Limb (tissue), 2 donors: ENCODE data around the gene VWCE.
"Not testable (repeated sequence)": the region's sequence is repeated elsewhere in the genome, so short reads cannot be mapped to it uniquely, and the experiment has no call there.

ENCODE experiments used
- DNase-seq, 2 donors: peaks; one replicate each; pipeline ENCODE4 v3.0.0-alpha.2; 2016; ENCODE audit errors: extremely low spot score in 2 of 2

Gene VWCE

GRCh38 chr11:61256710-61257482 lies 38.2 kb downstream of the VWCE start:
- no peak for DNase-seq

DNA sequence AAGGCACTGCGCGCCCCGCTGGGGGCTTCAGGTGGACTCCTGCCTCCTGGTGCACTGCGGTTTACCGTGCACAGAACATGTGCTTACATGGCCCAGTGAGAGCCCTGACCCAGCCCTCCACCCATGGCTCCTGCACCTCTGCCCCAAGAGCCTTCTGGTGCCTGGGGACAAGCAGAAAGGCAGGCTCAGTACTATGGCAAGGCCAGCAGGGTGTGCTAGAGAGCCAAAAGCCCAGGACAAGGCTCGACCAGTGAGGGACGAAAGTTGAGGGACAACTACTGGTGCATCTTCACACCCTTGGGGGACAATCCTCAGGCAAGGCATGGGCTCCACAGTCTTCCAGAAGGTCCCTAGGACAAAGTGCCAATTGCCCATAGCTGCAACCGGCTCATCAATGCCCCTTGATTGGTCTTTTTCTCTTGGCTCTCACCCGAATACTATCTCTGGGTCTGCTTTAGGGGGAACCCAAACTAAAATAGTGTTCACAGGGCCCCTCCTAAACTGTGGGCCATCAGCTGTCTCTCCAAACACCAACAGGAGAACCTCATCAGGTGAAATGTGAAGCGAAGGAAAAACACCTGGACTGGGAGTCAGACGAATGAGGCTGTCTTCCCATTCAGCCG lies 40.6 kb downstream of the VWCE start:
- peak; percentile 13 to 49 for DNase-seq

- not testable (repeated sequence) for DNase-seq
Measured at GRCh38 chr11:61252332-61252731, 42.8 kb downstream of the VWCE start.

DNA sequence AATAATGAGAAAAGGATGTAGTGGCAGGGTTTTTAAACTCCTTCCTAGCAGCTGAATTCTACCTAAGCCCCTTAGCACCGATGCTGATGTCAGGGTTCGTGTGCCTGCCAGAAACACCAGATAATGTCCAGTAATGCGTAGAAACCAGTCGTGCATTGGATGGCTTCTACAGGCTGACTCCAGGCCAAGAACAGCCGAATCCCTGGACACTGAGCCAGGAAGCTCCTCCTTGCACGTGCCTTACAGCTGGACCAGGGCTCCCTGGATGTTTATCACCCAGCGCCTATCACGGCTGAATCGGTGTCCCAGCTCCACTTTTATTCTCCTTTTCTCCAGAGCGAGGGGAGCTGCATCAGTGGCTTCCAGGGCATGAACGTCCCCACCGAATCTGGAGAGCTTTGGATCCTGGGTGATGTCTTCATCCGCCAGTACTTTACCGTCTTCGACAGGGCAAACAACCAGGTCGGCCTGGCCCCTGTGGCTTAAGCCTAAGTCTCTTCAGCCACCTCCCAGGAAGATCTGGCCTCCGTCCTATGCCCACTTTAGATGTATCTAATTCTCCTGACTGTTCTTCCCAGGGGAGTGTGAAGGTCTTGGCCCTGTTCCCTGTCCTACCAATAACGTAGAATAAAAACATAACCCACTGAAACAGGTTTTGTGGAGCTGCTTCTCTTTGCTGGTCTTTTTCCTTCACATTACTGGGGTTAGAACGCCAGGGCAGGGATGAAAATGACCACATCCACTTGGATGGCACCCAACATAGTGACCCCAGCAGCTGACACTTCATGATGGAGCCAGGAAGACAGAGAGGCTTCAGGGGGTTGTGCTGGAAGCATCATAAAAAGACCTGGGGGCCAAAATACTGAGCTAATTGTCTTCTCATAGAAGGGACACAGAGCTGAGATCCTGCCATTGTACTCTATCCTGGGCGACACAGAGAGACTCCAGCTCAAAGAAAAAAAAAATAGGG lies 44.0 kb downstream of the VWCE start:
- peak in 1 of 2 donors; percentile 59 for DNase-seq

GRCh38 chr11:61249201-61249600 lies 45.9 kb downstream of the VWCE start:
- DNase-seq = not testable (repeated sequence)

DNA sequence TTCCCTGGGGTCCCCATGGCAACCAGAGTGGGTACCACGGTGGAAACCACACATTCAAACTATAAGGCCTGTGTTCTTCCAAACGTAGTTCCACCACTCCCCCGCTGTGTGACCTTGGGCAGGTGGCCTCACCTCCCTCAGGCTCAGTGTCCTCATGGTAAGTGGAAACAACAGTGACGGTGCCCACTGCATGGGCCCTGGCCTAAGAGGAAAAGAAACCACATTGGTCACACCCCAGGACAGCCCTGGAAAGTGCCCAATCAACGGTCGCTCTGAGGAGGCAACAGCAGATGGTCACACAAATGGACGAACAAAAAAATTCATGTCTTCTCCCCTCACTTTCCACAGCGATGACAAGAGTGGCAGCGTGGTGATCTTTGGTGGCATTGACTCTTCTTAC lies 47.0 kb downstream of the VWCE start:
- not testable (repeated sequence) for DNase-seq

DNA sequence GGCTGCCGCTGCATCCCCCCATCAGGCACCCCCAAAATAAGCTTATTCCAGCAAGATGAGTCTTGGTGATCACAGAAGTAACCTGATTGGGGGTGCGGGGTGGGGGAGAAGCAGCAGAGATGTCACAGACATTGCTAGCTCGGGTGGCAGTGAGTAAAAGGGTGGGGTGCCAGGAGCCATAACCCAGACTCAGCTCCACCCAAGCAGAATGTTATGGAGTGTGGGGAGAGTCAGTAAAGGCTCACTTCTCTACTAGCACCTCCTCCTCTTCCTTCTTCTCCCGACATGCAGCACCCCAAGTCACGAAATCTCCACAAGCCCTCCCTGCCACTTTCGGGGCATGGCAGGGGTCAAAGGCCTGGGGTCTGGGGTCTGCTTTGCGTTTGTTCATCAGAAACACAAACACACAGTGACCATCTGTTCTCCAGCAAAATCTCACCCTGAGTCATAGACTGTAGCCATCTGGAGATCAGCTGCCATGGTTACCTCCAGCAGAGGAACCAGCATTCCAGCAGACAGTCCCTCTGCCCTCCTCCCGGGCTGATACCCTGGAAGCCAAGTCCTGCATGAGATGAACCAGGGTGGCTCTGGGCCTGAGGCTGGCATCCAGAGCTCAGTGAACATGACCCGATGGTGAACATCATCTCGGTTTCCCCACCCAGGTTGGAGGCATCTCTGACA lies 49.7 kb downstream of the VWCE start:
- not testable (repeated sequence) for DNase-seq

GRCh38 chr11:61241526-61241925 lies 53.6 kb downstream of the VWCE start:
- not testable (repeated sequence) for DNase-seq

DNA sequence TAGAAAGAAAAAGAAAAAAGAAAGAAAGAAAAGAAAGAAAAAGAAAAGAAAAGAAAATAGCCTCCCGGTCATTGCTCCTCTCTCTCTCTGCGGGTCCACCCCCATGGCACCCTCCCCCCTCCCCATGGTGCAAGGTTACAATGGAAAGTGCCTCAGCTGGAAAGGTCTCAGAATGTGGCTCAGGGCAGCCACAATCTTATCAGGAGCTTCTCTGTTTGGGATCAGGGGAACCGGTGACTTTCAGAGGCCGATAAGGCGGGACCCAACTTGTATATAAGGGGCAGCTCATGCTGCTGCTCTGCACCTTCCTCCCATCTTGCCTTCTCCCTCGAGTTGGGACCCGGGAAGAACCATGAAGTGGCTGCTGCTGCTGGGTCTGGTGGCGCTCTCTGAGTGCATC lies 54.2 kb downstream of the VWCE start, which contains the start of gene PGA5:
TSS of gene PGA5 (plus strand) at position 301 of the 400 bp plus-strand sequence. CDS start at position 353, 52 bp downstream.
- DNase-seq = not testable (repeated sequence)

DNA sequence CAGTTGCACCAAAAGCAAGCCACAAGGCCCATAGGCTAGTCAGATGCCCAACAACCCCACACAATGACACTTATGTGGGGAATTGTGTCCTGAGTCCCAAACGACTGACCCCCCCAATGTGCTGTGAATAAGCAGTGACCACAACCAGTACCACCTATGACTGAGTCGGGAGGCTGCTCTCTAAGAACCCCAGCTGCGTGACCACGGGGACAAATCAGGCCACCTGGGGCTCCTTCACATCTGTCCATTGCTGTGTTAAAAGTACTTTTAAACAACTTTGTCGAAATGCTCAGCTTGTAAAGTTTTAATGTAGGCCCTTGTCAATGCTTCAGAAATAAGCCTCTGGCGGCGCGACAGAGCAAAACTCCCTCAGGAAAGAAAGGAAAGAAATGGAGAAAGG lies 54.8 kb downstream of the VWCE start:
- not testable (repeated sequence) for DNase-seq

GRCh38 chr11:61237130-61237529 lies 58.0 kb downstream of the VWCE start:
- DNase-seq = not testable (repeated sequence)

DNA sequence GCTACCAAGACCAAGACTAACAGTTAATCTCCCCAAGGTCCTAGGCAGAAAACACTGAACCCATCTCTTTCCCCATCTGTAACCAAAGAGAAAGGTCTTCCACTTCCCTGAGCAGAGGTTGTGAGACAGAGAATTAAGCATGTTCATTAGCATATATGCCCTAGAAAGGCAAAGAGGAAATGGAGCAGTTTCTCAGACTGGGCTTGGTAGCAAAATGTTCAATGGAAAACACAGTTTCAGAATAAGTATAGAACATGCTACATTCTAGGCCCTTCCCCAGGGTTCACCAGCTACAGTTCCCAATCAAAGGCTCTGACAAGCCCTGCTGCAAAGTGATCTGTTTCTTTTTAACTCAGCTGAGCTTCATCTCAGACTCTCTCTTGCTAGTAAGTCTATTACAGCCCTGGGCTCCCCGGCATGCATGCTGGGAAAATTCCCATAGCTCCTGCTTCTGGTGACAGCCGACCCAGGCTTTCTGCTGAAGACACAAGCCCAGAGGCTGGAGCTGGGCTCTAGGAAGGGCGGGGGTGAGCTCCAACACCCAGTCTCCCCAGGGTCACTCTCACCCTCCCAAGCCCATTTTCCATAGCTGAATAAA lies 62.5 kb downstream of the VWCE start:
- not testable (repeated sequence) for DNase-seq

DNA sequence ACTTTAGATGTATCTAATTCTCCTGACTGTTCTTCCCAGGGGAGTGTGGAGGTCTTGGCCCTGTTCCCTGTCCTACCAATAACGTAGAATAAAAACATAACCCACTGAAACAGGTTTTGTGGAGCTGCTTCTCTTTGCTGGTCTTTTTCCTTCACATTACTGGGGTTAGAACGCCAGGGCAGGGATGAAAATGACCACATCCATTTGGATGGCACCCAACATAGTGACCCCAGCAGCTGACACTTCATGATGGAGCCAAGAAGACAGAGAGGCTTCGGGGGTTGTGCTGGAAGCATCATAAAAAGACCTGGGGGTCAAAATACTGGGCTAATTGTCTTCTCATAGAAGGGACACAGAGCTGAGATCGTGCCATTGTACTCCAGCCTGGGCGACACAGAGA lies 63.5 kb downstream of the VWCE start:
- not testable (repeated sequence) for DNase-seq

DNA sequence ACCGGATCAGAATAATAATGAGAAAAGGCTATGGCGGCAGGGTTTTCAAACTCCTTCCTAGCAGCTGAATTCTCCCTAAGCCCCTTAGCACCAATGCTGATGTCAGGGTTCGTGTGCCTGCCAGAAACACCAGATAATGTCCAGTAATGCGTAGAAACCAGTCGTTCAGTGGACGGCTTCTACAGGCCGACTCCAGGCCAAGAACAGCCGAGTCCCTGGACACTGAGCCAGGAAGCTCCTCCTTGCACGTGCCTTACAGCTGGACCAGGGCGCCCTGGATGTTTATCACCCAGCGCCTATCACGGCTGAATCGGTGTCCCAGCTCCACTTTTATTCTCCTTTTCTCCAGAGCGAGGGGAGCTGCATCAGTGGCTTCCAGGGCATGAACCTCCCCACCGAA lies 64.1 kb downstream of the VWCE start:
- DNase-seq = not testable (repeated sequence)

DNA sequence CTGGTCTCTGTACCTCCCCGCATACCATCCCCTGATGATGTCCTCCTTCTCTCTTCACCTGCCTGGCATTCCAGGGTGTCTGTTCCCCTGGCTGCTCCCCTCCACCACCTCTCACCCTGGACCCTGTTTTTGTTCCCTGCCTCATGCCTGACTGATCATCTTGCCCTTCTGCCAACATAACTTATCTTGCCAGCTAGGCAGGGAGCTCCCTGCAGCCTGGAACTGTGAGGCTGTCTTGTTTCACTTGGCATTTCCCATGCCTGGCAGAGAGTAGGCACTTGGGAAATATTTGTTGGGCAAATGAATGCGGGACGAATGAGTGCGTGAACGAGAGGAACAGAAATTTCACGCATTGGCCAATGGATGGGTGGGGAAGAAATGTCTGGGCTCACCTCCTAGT lies 65.7 kb downstream of the VWCE start:
- not testable (repeated sequence) for DNase-seq

DNA sequence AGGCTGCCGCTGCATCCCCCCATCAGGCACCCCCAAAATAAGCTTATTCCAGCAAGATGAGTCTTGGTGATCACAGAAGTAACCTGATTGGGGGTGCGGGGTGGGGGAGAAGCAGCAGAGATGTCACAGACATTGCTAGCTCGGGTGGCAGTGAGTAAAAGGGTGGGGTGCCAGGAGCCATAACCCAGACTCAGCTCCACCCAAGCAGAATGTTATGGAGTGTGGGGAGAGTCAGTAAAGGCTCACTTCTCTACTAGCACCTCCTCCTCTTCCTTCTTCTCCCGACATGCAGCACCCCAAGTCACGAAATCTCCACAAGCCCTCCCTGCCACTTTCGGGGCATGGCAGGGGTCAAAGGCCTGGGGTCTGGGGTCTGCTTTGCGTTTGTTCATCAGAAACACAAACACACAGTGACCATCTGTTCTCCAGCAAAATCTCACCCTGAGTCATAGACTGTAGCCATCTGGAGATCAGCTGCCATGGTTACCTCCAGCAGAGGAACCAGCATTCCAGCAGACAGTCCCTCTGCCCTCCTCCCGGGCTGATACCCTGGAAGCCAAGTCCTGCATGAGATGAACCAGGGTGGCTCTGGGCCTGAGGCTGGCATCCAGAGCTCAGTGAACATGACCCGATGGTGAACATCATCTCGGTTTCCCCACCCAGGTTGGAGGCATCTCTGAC lies 68.5 kb downstream of the VWCE start:
- DNase-seq = not testable (repeated sequence)

GRCh38 chr11:61222692-61223091 lies 72.4 kb downstream of the VWCE start:
- not testable (repeated sequence) for DNase-seq

DNA sequence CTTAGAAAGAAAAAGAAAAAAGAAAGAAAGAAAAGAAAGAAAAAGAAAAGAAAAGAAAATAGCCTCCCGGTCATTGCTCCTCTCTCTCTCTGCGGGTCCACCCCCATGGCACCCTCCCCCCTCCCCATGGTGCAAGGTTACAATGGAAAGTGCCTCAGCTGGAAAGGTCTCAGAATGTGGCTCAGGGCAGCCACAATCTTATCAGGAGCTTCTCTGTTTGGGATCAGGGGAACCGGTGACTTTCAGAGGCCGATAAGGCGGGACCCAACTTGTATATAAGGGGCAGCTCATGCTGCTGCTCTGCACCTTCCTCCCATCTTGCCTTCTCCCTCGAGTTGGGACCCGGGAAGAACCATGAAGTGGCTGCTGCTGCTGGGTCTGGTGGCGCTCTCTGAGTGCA lies 73.1 kb downstream of the VWCE start, which contains the start of gene PGA4:
TSS of gene PGA4 (plus strand) at position 301 of the 400 bp plus-strand sequence. CDS start at position 355, 54 bp downstream.
- not testable (repeated sequence) for DNase-seq

GRCh38 chr11:61219016-61219415 lies 76.1 kb downstream of the VWCE start:
- not testable (repeated sequence) for DNase-seq

DNA sequence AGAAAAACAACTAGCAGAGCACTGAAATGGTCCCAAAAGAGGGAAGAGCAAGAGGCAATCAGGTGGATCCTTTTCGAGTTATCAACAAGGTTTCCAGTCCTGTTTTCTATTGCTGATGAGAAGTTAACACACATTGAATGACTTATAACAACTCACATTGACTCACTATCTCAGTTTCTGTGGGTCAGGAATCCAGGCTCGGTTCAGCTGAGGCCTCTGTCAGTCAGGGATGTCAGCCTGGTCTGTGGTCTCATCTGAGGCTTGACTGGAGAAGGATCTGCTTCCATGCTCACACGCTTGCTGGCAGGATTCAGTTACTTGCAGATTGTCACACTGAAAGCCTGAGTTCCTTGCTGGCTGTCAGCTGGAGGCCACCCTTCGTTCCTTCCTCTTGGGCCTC lies 76.8 kb downstream of the VWCE start:
- not testable (repeated sequence) for DNase-seq
